Fibroblast of villous mesenchyme (primary cell): ENCODE data around the gene GLE1. TPM values are rescaled to one million over a fixed set of nuclear protein-coding genes. Genes with fewer than 3 reads are reported as not detected.

Experiments
- DNase-seq: peaks from one replicate; pipeline ENCODE4 v3.0.0-alpha.2; 2010; ENCODE audit warnings: low read depth
- H3K4me3 ChIP-seq: 2 replicates; pipeline ENCODE4 v1.5.1; 2011; ENCODE audit warnings: low read depth, mild to moderate bottlenecking, low read length
- small RNA-seq: library from RNA; depleted of rRNA; stranded (forward); fragments of <200 nt; gene quantifications from one replicate; pipeline ENCODE3, GENCODE V24; 2012
- total RNA-seq: library from RNA; depleted of rRNA; stranded (reverse); fragments of >200 nt; gene quantifications from 2 replicates; pipeline ENCODE4 v1.2.3, GENCODE V29; 2012
- TF ChIP-seq, protein P1 (sequence below): IDR thresholded peaks from 2 replicates; pipeline ENCODE4 v1.5.1; 2012; ENCODE audit warnings: low read depth, mild to moderate bottlenecking, low read length; ENCODE audit not compliant: insufficient read depth

The GLE1 gene
- total RNA-seq, 1 donor = 35.0 TPM

DNA sequence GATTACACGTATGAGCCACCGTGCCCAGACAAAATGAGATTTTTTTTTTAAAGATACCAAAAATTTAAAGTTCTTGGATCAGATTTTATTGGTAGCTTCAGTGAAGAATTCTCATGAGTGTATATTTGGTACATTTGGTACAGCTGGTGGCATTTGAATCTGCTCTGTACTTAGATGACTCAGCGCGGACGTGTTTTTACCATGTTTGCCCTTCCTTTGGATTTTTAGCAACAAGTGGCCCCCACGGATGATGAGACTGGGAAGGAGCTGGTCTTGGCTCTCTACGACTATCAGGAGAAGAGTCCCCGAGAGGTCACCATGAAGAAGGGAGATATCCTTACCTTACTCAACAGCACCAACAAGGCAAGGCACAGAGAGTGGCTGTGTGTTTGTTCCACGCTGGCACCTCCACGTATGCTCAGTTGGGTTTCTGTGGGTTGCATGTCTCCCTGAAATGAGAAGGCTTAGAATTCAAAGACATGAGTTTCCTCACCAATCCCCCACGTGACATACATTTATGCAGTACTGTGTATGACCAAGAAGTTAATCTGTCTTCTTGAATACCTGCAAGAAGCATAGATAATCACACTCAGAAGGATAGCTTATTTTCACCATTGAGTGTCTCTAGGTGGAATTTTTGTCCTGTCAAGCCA lies 84.2 kb downstream of the GLE1 start:
- no peak for DNase-seq
- TF ChIP-seq, protein P1, sequence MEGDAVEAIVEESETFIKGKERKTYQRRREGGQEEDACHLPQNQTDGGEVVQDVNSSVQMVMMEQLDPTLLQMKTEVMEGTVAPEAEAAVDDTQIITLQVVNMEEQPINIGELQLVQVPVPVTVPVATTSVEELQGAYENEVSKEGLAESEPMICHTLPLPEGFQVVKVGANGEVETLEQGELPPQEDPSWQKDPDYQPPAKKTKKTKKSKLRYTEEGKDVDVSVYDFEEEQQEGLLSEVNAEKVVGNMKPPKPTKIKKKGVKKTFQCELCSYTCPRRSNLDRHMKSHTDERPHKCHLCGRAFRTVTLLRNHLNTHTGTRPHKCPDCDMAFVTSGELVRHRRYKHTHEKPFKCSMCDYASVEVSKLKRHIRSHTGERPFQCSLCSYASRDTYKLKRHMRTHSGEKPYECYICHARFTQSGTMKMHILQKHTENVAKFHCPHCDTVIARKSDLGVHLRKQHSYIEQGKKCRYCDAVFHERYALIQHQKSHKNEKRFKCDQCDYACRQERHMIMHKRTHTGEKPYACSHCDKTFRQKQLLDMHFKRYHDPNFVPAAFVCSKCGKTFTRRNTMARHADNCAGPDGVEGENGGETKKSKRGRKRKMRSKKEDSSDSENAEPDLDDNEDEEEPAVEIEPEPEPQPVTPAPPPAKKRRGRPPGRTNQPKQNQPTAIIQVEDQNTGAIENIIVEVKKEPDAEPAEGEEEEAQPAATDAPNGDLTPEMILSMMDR = no peak
- H3K4me3 ChIP-seq = no peak overlapping the region

Small RNA genes within 50 kb of the gene (small RNA-seq; reads per million reads assigned to genes)
- gene RNU7-171P = not detected

Other genes with a start within 250 kb of the GLE1 start
- 114 and 116 TPM in 2 replicates for gene GOLGA2, start 228.7 kb upstream of the GLE1 start, total RNA-seq
- 26.7 and 31.1 TPM in 2 replicates for gene SWI5, start 228.4 kb upstream of the GLE1 start, total RNA-seq
- 17.7 and 20.6 TPM in 2 replicates for gene TRUB2, start 182.3 kb upstream of the GLE1 start, total RNA-seq
- 22.0 and 32.5 TPM in 2 replicates for gene COQ4, start 181.9 kb upstream of the GLE1 start, total RNA-seq
- 21.3 and 22.9 TPM in 2 replicates for gene SLC27A4, start 164.2 kb upstream of the GLE1 start, total RNA-seq
- gene URM1, start 133.3 kb upstream of the GLE1 start, total RNA-seq = 29.8 and 33.8 TPM in 2 replicates
- 80.2 and 86.8 TPM in 2 replicates for gene CERCAM, start 83.9 kb upstream of the GLE1 start, total RNA-seq
- 33.5 and 44.5 TPM in 2 replicates for gene ODF2, start 48.7 kb upstream of the GLE1 start, total RNA-seq
- 477 and 501 TPM in 2 replicates for gene SPTAN1, start 47.9 kb downstream of the GLE1 start, total RNA-seq
- gene DYNC2I2, start 152.1 kb downstream of the GLE1 start, total RNA-seq = 52.2 and 59.9 TPM in 2 replicates
- 378 and 491 TPM in 2 replicates for gene SET, start 184.5 kb downstream of the GLE1 start, total RNA-seq
- gene PKN3, start 197.8 kb downstream of the GLE1 start, total RNA-seq = 2.6 and 3.5 TPM in 2 replicates
- 30.7 and 40.6 TPM in 2 replicates for gene ZDHHC12, start 219.4 kb downstream of the GLE1 start, total RNA-seq